NT2/D1 (cell line): ENCODE results near the gene NSD2.

ENCODE experiments used
- SUZ12 ChIP-seq: IDR thresholded peaks from 2 replicates; pipeline ENCODE4 v1.6.1; 2011; ENCODE audit not compliant: insufficient read length, insufficient read depth; ENCODE audit errors: extremely low read depth
- YY1 ChIP-seq: IDR thresholded peaks from 2 replicates; pipeline ENCODE4 v1.6.1; 2011; ENCODE audit not compliant: insufficient read length, insufficient read depth
- ZNF274 ChIP-seq: IDR thresholded peaks from 2 replicates; pipeline ENCODE4 v1.6.1; 2011; ENCODE audit warnings: mild to moderate bottlenecking, low read depth, low read length

DNA sequence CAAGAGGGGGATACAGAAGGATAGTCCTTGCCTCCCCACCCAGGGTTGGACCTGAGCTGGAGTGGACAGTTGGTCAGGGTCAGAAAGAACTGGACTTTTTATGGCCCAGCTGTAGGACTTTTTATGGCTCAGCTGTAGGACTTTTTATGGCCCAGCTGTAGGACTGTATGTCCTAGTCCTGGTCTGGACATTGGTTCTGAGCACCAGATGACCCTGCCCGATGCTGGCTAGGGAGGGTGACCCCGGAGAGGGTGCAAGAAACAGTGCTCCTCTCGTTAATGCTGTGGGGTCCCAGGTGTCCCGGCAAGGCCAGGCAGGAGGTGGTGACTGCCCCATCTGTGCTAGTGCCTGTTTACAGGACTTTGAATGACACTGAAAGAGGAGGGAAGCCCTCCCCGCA, 13.3 kb upstream of the NSD2 start:
- no peak for TF ChIP-seq YY1
- TF ChIP-seq ZNF274 = no peak
- TF ChIP-seq SUZ12 = no peak
